Thoracic aorta (tissue), 2 donors: ENCODE results near the gene SLCO3A1. TPM values are rescaled to one million over a fixed set of nuclear protein-coding genes. Genes with fewer than 3 reads are reported as not detected.

ENCODE experiments used
- ATAC-seq: fragments of 150-250 bp; one replicate; pipeline ENCODE4 v1.8.0; 2017; ENCODE audit warnings: low read depth; ENCODE audit not compliant: insufficient number of reproducible peaks, low FRiP score
- DNase-seq: peaks from one replicate; pipeline ENCODE4 v3.0.0-alpha.2; 2020; ENCODE audit warnings: low spot score
- H3K27ac ChIP-seq, 2 donors: fragments of 200-600 bp; sonication (generic); 1 replicate in 1 of 2; 2 replicates in 1 of 2; pipeline ENCODE4 v1.5.1; 2016; ENCODE audit warnings: mild to moderate bottlenecking in 2 of 2, moderate library complexity in 2 of 2
- H3K27me3 ChIP-seq: fragments of 200-600 bp; sonication (generic); replicated peaks from 2 replicates; pipeline ENCODE4 v1.6.0; 2016; ENCODE audit warnings: mild to moderate bottlenecking; ENCODE audit not compliant: insufficient read depth
- H3K36me3 ChIP-seq: fragments of 200-600 bp; sonication (generic); one replicate; pipeline ENCODE4 v1.5.1; 2016
- H3K4me1 ChIP-seq, 2 donors: fragments of 200-600 bp; sonication (generic); 1 replicate in 1 of 2; 2 replicates in 1 of 2; pipeline versions ENCODE4 v1.5.1 to v1.6.0; 2016; ENCODE audit warnings: low read depth in 2 of 2, mild to moderate bottlenecking in 1 of 2; ENCODE audit not compliant: control insufficient read depth in 1 of 2
- H3K4me3 ChIP-seq: fragments of 200-600 bp; sonication (generic); 2 replicates; pipeline ENCODE4 v1.5.1; 2016; ENCODE audit warnings: mild to moderate bottlenecking
- H3K9me3 ChIP-seq: fragments of 200-600 bp; sonication (generic); 2 replicates; pipeline ENCODE4 v1.5.1; 2016
- total RNA-seq, 2 donors: library from RNA; depleted of rRNA; stranded (reverse); fragments of >200 nt; gene quantifications; one replicate each; pipeline versions ENCODE4 v1.1.0 to v1.2.3, GENCODE V29; 2016
- TF ChIP-seq, protein P1 (sequence below): fragments of 200-600 bp; sonication (generic); IDR thresholded peaks from one replicate; pipeline ENCODE4 v1.5.1; 2019; ENCODE audit warnings: antibody characterized with exemption

The SLCO3A1 gene
- total RNA-seq, 2 donors from 2014 or later, result 16.5 to 39.1 TPM

DNA sequence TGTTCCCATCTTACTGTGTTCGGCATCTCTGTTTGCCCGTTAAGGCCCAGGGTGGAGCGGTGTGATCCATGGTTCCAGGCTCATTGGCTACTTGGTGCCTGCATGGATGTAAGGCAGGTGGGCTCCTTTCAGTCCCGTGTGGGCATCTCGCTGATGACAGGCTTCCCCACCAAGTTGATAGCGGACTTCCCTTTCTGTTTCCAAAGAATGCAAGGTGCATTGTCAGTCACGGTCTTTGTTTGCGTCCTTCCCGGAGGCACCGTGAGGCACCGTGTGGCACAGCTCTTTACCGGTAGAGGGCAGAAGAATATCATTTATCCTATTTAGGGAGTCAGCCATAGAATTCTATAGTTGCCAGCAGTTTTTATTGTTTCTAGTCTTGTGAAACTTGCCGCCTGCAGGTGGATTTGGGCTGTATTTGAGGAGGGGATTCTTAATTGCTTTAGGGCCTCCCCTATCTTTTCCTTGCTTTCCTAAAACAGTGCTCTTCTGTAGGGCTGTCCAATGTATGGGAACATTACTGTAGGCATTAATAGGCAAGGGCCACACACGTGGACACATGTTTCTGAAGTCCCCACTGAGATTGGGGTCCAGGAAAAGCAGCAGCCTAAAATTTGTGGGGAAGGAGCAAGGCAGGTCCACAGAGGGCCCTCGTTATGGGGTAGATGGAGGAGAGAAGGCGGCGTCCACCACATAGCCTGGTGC is 244.1 kb downstream of the SLCO3A1 start:
- no peak for ATAC-seq
- Histone ChIP-seq H3K27me3 (no peaks in the 10 kb centered on the region), H3K4me1 (peaks cover 0 to 2% of the 10 kb centered on the region in 2 donors)

DNA sequence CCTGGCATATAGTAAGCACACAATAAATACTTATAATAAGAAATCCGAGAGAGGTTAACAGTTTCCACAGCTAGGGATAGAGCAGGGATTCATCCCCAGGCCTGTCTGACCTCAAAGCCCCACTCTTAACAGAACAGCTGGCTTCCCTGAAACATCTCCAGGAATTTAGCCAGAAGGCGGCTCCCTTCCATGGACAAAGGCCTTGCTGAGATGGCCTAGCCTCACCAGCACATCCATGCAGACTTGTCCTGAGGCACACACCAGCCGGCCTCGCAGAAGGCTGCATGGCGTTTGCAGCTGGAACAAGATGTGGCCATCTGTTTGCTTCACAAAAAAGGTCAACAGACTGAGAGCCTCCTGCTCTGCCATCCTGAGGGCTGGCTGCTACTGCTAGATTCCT is 245.4 kb downstream of the SLCO3A1 start:
- H3K4me3 ChIP-seq, result no peak overlapping the region
- no peaks in the 10 kb centered on the region for H3K36me3 ChIP-seq
- ATAC-seq (no peak), DNase-seq (no peak)
- no peaks in the 10 kb centered on the region for H3K27me3 ChIP-seq
- TF ChIP-seq, protein P1, sequence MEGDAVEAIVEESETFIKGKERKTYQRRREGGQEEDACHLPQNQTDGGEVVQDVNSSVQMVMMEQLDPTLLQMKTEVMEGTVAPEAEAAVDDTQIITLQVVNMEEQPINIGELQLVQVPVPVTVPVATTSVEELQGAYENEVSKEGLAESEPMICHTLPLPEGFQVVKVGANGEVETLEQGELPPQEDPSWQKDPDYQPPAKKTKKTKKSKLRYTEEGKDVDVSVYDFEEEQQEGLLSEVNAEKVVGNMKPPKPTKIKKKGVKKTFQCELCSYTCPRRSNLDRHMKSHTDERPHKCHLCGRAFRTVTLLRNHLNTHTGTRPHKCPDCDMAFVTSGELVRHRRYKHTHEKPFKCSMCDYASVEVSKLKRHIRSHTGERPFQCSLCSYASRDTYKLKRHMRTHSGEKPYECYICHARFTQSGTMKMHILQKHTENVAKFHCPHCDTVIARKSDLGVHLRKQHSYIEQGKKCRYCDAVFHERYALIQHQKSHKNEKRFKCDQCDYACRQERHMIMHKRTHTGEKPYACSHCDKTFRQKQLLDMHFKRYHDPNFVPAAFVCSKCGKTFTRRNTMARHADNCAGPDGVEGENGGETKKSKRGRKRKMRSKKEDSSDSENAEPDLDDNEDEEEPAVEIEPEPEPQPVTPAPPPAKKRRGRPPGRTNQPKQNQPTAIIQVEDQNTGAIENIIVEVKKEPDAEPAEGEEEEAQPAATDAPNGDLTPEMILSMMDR, result no peak
- no peaks in the 10 kb centered on the region for H3K9me3 ChIP-seq
- peaks cover 0 to 2% of the 10 kb centered on the region in 2 donors for H3K4me1 ChIP-seq
- H3K27ac ChIP-seq, result no peak overlapping the region

More for the DNA sequence above, 244.1 kb downstream of the SLCO3A1 start:
- TF ChIP-seq, protein P1, result peak; percentile 56
- H3K36me3 ChIP-seq, result no peaks in the 10 kb centered on the region
- no peak overlapping the region for H3K27ac ChIP-seq
- no peaks in the 10 kb centered on the region for H3K9me3 ChIP-seq
- no peak for DNase-seq
- no peak overlapping the region for H3K4me3 ChIP-seq

DNA sequence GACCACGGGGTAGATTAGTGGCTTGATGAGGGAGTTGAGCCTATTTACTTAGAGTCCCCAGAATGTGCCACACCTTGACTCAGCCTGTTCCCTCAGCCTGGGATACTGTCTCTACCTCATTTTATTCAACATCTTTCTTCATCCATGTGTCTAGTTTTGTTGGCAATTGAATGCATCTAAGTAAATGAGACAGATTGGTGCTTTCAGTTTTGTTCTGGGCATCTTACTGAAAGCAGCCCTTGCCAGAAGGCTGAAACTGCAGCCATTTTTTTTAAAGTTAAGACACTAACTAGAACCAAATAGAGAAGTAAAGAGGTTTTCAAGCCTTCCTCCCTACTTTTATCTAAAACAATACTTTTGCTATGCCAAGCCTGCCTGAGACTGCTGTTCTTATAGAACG is 246.8 kb downstream of the SLCO3A1 start:
- no peaks in the 10 kb centered on the region for H3K36me3 ChIP-seq
- H3K4me3 ChIP-seq, result no peak overlapping the region
- ATAC-seq, result no peak
- DNase-seq, result no peak
- no peak overlapping the region for H3K27ac ChIP-seq
- peaks cover 0 to 2% of the 10 kb centered on the region in 2 donors for H3K4me1 ChIP-seq
- H3K27me3 ChIP-seq, result no peaks in the 10 kb centered on the region
- H3K9me3 ChIP-seq, result no peaks in the 10 kb centered on the region
- TF ChIP-seq, protein P1, result no peak

DNA sequence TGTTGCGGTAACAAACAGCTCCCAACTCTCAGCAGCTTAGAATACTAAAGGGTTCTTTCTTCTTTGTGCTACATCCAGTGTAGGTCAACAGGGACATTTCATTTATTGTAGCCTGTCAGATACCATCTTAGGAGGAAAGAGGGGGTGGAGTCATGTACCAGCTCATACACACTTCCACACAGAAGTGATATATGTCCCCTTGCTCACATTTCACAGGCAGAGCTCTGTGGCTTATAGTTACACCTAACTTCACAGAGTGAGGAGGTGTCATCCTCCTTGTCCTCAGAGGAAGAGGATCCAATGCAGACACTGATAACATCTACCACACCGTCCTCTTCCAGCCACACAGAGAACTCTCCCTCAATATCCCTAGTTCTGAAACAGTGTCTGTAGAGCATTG is 247.2 kb downstream of the SLCO3A1 start:
- ATAC-seq (no peak), DNase-seq (no peak)
- TF ChIP-seq, protein P1, result no peak
- Histone ChIP-seq H3K27me3 (no peaks in the 10 kb centered on the region), H3K36me3 (no peaks in the 10 kb centered on the region), H3K4me1 (peaks cover 0 to 2% of the 10 kb centered on the region in 2 donors), H3K27ac (no peak overlapping the region), H3K4me3 (no peak overlapping the region), H3K9me3 (no peaks in the 10 kb centered on the region)

DNA sequence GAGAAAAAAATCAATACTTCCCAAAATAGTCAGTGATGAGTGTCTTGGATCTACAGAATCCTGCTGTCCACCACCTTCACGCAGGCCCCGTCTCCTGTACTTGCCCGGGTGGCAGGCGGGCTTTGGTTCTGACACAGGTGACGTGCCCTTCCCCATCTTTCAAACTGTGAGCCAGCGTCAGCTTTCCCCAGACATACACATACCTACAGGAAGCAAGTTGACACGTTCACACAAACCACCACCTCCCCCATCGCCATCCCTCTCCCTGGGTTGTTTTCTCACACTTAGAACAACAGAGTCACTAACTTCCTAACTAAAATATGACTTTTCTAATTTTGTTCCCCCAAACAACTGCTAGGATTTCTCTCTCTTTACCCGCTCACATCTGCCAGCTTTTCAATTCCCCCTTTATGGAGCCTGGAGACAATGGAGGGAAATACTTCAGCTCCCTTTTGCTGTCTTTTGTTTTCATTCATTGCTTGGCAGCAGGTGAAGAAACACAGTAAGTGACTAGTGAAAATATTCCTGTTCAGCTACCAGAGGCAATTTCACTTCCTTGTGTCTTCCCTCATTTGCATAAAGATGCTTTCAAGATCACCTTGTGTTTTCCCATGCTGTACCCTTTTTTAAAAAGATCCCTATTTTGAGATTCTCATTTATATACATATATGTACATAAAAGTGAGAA is 248.3 kb downstream of the SLCO3A1 start:
- Histone ChIP-seq H3K4me3 (no peak overlapping the region), H3K36me3 (no peaks in the 10 kb centered on the region), H3K4me1 (peaks cover 0 to 2% of the 10 kb centered on the region in 2 donors), H3K9me3 (no peaks in the 10 kb centered on the region), H3K27me3 (no peaks in the 10 kb centered on the region), H3K27ac (no peak overlapping the region)
- no peak for ATAC-seq
- TF ChIP-seq, protein P1, result no peak
- no peak for DNase-seq
